H1 (cell line): ENCODE results near the gene FAT3. TPM values are rescaled to one million over a fixed set of nuclear protein-coding genes. Genes with fewer than 3 reads are reported as not detected.

Source experiments
- CTCF ChIA-PET: fragments of 300-600 bp; sonication (Branson Sonifier 250); formaldehyde crosslinking; loops from one replicate; lab custom pipeline; 2021; ENCODE audit not compliant: partially characterized antibody; lab: Charles Lee
- POLR2A ChIA-PET: fragments of 300-600 bp; sonication (Branson Sonifier 250); formaldehyde crosslinking; loops from one replicate; lab custom pipeline; 2021; ENCODE audit warnings: inconsistent platforms; ENCODE audit not compliant: partially characterized antibody; lab: Charles Lee
- DNase-seq, 2 experiments: peaks; one replicate each; pipeline versions ENCODE4 v3.0.0 to v3.0.0-alpha.2; 2010 to 2022; ENCODE audit warnings: low spot score in 2 of 2, low read depth in 1 of 2, mixed read lengths in 1 of 2
- FAIRE-seq: peaks from 2 replicates; lab custom pipeline; 2011; peaks lifted over from hg19 to GRCh38; lab: Jason Lieb, UNC
- H2AFZ ChIP-seq: 2 replicates; pipeline ENCODE4 v1.8.1; 2012; ENCODE audit warnings: low read length, inconsistent platforms
- H2AK5ac ChIP-seq: 2 replicates; pipeline ENCODE4 v1.6.1; 2013; ENCODE audit warnings: low read depth, low read length
- H2BK120ac ChIP-seq: replicated peaks from 2 replicates; pipeline ENCODE3; 2013; ENCODE audit warnings: low read depth, low read length, inconsistent platforms
- H2BK12ac ChIP-seq: 2 replicates; pipeline ENCODE4 v1.6.1; 2013; ENCODE audit warnings: low read depth, low read length
- H2BK15ac ChIP-seq: 2 replicates; pipeline ENCODE4 v1.6.1; 2013; ENCODE audit warnings: low read length
- H2BK20ac ChIP-seq: 2 replicates; pipeline ENCODE4 v1.6.1; 2013; ENCODE audit warnings: low read length
- H2BK5ac ChIP-seq: 2 replicates; pipeline ENCODE4 v1.6.1; 2013; ENCODE audit warnings: low read depth, low read length
- H3K14ac ChIP-seq: 2 replicates; pipeline ENCODE4 v1.6.1; 2013; ENCODE audit warnings: inconsistent platforms; ENCODE audit not compliant: insufficient read length
- H3K18ac ChIP-seq: 2 replicates; pipeline ENCODE4 v1.6.1; 2013; ENCODE audit warnings: low read length; ENCODE audit errors: extremely low read depth
- H3K23ac ChIP-seq: 2 replicates; pipeline ENCODE4 v1.6.1; 2013; ENCODE audit warnings: inconsistent platforms; ENCODE audit not compliant: insufficient read length
- H3K23me2 ChIP-seq: 2 replicates; pipeline ENCODE4 v1.6.1; 2013; ENCODE audit warnings: low read depth, low read length
- H3K27ac ChIP-seq: 2 replicates; pipeline ENCODE4 v1.6.1; 2011; ENCODE audit warnings: low read depth, low read length, inconsistent platforms
- H3K27me3 ChIP-seq, 4 experiments: replicated peaks in 1 of 4; 1 replicate in 1 of 4; 2 replicates in 3 of 4; pipeline versions ENCODE4 v1.6.1 to v1.8.1; 2011 to 2013; ENCODE audit warnings: low read length in 3 of 4, mild to moderate bottlenecking in 3 of 4, inconsistent platforms in 2 of 4, mixed read lengths in 2 of 4, moderate library complexity in 1 of 4; ENCODE audit not compliant: control insufficient read depth in 3 of 4, insufficient read depth in 3 of 4; ENCODE audit errors: extremely low read depth in 1 of 4
- H3K36me3 ChIP-seq, 4 experiments: 2 replicates each; pipeline versions ENCODE4 v1.6.1 to v1.8.1; 2011 to 2013; ENCODE audit warnings: mild to moderate bottlenecking in 4 of 4, low read length in 3 of 4, moderate library complexity in 2 of 4, control low read depth in 1 of 4, inconsistent platforms in 1 of 4; ENCODE audit not compliant: insufficient read depth in 4 of 4, control insufficient read depth in 2 of 4
- H3K4ac ChIP-seq: replicated peaks from 2 replicates; pipeline ENCODE3; 2013; ENCODE audit warnings: low read length, low read depth, mixed read lengths, inconsistent platforms; ENCODE audit not compliant: insufficient read length
- H3K4me1 ChIP-seq, 4 experiments: replicated peaks in 1 of 4; 1 replicate in 1 of 4; 2 replicates in 3 of 4; pipeline versions ENCODE4 v1.6.1 to v1.8.1; 2011 to 2013; ENCODE audit warnings: low read length in 3 of 4, inconsistent platforms in 2 of 4, mixed read lengths in 1 of 4; ENCODE audit not compliant: insufficient read depth in 4 of 4, control insufficient read depth in 3 of 4
- H3K4me2 ChIP-seq, 2 experiments: 2 replicates each; pipeline versions ENCODE4 v1.6.1 to v1.8.1; 2011 to 2013; ENCODE audit warnings: low read depth in 2 of 2, low read length in 2 of 2, control low read depth in 1 of 2, inconsistent platforms in 1 of 2, mild to moderate bottlenecking in 1 of 2; ENCODE audit not compliant: insufficient read depth in 1 of 2
- H3K4me3 ChIP-seq, 4 experiments: fragments of 200-600, 300-600 bp in 1 of 4; sonication (generic), shearing (Covaris generic), sonication (Bioruptor Twin) in 1 of 4; 2 replicates each; pipeline versions ENCODE4 v1.5.1 to v1.8.1; 2011 to 2016; ENCODE audit warnings: low read length in 4 of 4, low read depth in 3 of 4, control low read depth in 2 of 4, inconsistent platforms in 2 of 4, mild to moderate bottlenecking in 2 of 4, mixed read lengths in 1 of 4, moderate library complexity in 1 of 4; ENCODE audit not compliant: insufficient read depth in 2 of 4; ENCODE audit errors: extremely low read depth in 1 of 4
- H3K56ac ChIP-seq: replicated peaks from 2 replicates; pipeline ENCODE3; 2013; ENCODE audit warnings: low read depth, mild to moderate bottlenecking, mixed read lengths, low read length, inconsistent platforms; ENCODE audit not compliant: insufficient read length
- H3K79me1 ChIP-seq: 2 replicates; pipeline ENCODE4 v1.6.1; 2013; ENCODE audit warnings: low read depth, low read length, control low read depth
- H3K79me2 ChIP-seq, 2 experiments: 2 replicates each; pipeline versions ENCODE4 v1.6.1 to v1.8.1; 2012 to 2013; ENCODE audit warnings: low read length in 2 of 2, mild to moderate bottlenecking in 2 of 2, inconsistent platforms in 1 of 2; ENCODE audit not compliant: insufficient read depth in 2 of 2, control insufficient read depth in 1 of 2
- H3K9ac ChIP-seq, 4 experiments: replicated peaks in 1 of 4; 1 replicate in 1 of 4; 2 replicates in 3 of 4; pipeline versions ENCODE4 v1.6.1 to v1.8.1; 2011 to 2013; ENCODE audit warnings: low read depth in 3 of 4, low read length in 3 of 4, control low read depth in 2 of 4, mild to moderate bottlenecking in 2 of 4, moderate library complexity in 2 of 4, inconsistent platforms in 1 of 4; ENCODE audit errors: extremely low read depth in 1 of 4
- H3K9me3 ChIP-seq, 2 experiments: 2 replicates each; pipeline versions ENCODE4 v1.6.1 to v1.8.1; 2012 to 2013; ENCODE audit warnings: mild to moderate bottlenecking in 2 of 2, moderate library complexity in 2 of 2, control low read depth in 1 of 2, inconsistent platforms in 1 of 2, low read depth in 1 of 2, low read length in 1 of 2, mixed read lengths in 1 of 2; ENCODE audit not compliant: insufficient read depth in 2 of 2
- H4K20me1 ChIP-seq, 2 experiments: replicated peaks in 1 of 2; 2 replicates each; pipeline versions ENCODE3 to v1.8.1; 2011 to 2013; ENCODE audit warnings: inconsistent platforms in 2 of 2, low read length in 2 of 2, mild to moderate bottlenecking in 1 of 2; ENCODE audit not compliant: insufficient read depth in 2 of 2, control insufficient read depth in 1 of 2
- H4K5ac ChIP-seq: 2 replicates; pipeline ENCODE4 v1.6.1; 2013; ENCODE audit warnings: low read length, low read depth, mixed read lengths, inconsistent platforms; ENCODE audit not compliant: insufficient read length
- H4K8ac ChIP-seq: 2 replicates; pipeline ENCODE4 v1.8.0; 2013; ENCODE audit warnings: mild to moderate bottlenecking, moderate library complexity, low read length, inconsistent platforms; ENCODE audit not compliant: insufficient read depth; ENCODE audit errors: extremely low read depth
- H4K91ac ChIP-seq: replicated peaks from 2 replicates; pipeline ENCODE3; 2013; ENCODE audit warnings: low read length, mixed read lengths, inconsistent platforms; ENCODE audit not compliant: insufficient read length
- ATF2 ChIP-seq: IDR thresholded peaks from 2 replicates; pipeline ENCODE4 v1.6.1; 2012; ENCODE audit warnings: low read length, inconsistent platforms
- ATF3 ChIP-seq: IDR thresholded peaks from 2 replicates; pipeline ENCODE4 v1.6.1; 2011; ENCODE audit warnings: low read depth, mild to moderate bottlenecking, low read length; ENCODE audit not compliant: insufficient read depth
- BACH1 ChIP-seq: IDR thresholded peaks from 2 replicates; pipeline ENCODE4 v1.6.1; 2012; ENCODE audit warnings: low read length, improper control_type of control experiment
- BRCA1 ChIP-seq: IDR thresholded peaks from 2 replicates; pipeline ENCODE4 v1.6.1; 2012; ENCODE audit warnings: low read depth, low read length, improper control_type of control experiment
- CHD1 ChIP-seq: IDR thresholded peaks from 2 replicates; pipeline ENCODE4 v1.6.1; 2012; ENCODE audit warnings: low read depth, low read length, improper control_type of control experiment
- CTBP2 ChIP-seq: IDR thresholded peaks from 2 replicates; pipeline ENCODE4 v1.7.0; 2011; ENCODE audit warnings: borderline replicate concordance, mild to moderate bottlenecking, moderate library complexity, mixed read lengths, low read length; ENCODE audit not compliant: insufficient read depth, insufficient read length
- FOSL1 ChIP-seq: IDR thresholded peaks from 2 replicates; pipeline ENCODE4 v1.6.1; 2011; ENCODE audit warnings: mild to moderate bottlenecking, low read depth, low read length, moderate library complexity; ENCODE audit not compliant: insufficient read depth
- MAFK ChIP-seq: IDR thresholded peaks from 2 replicates; pipeline ENCODE4 v1.6.1; 2012; ENCODE audit warnings: low read depth, mild to moderate bottlenecking, improper control_type of control experiment, low read length
- MAX ChIP-seq: IDR thresholded peaks from 2 replicates; pipeline ENCODE4 v1.6.1; 2012; ENCODE audit warnings: inconsistent platforms
- NRF1 ChIP-seq: IDR thresholded peaks from 2 replicates; pipeline ENCODE4 v1.6.1; 2011; ENCODE audit warnings: mild to moderate bottlenecking, low read depth, low read length, improper control_type of control experiment
- SP4 ChIP-seq: IDR thresholded peaks from 2 replicates; pipeline ENCODE4 v1.6.1; 2012; ENCODE audit warnings: low read length, inconsistent platforms
- TBP ChIP-seq: IDR thresholded peaks from 2 replicates; pipeline ENCODE4 v1.6.1; 2011; ENCODE audit warnings: low read depth, low read length, improper control_type of control experiment
- WGBS, 2 experiments: shearing (Covaris generic) in 1 of 2; methylation state at CpG; one replicate each; pipeline versions ENCODE4 v1.1.6 to v1.1.7; 2013 to 2015; ENCODE audit warnings: low lambda C conversion rate in 2 of 2, mixed read lengths in 2 of 2, inconsistent platforms in 1 of 2, low coverage in 1 of 2, missing lambda C conversion rate in 1 of 2; ENCODE audit not compliant: insufficient replicate concordance in 2 of 2, insufficient coverage in 1 of 2, insufficient read length in 1 of 2; ENCODE audit errors: extremely low coverage in 1 of 2, missing lambda C conversion rate in 1 of 2; 5-methylcytosine and 5-hydroxymethylcytosine counted together
- polyA plus RNA-seq, 7 experiments: library from polyadenylated mRNA; depleted of rRNA in 3 of 7; stranded (reverse) in 5 of 7; unstranded in 2 of 7; fragments of >200 nt in 5 of 7; fragments of 200-250 nt in 2 of 7; gene quantifications; 1 replicate in 5 of 7; 2 replicates in 1 of 7; 4 replicates in 1 of 7; pipeline versions ENCODE4 v1.2.1 to v1.2.3, GENCODE V29; 2011 to 2013; ENCODE audit warnings: missing spikeins in 2 of 7, mixed read lengths in 2 of 7
- total RNA-seq: library from RNA; stranded (reverse); fragmentation: NEBNext Ultra II Directional; extraction: Animal tissue kit (Norgen Biotek cat#: 25700); gene quantifications from 2 replicates; pipeline ENCODE4 v1.2.1, GENCODE V29; 2021

FAT3 gene
- total and polyA plus RNA-seq, 2 of the 8 experiments (the other 6 are each of a cell fraction or from before 2014, with no cell fraction given) = 7.2 to 18.4 TPM

- no peak overlapping the region for H3K4me2 ChIP-seq
- no peaks in the 10 kb centered on the region for H3K27me3 ChIP-seq
- H3K9me3 ChIP-seq = no peaks in the 10 kb centered on the region
- no peaks in the 10 kb centered on the region for H3K23me2 ChIP-seq
- H2AK5ac ChIP-seq = no peak overlapping the region
- DNase-seq (no peak), FAIRE-seq (no peak)
- H3K79me2 ChIP-seq = peaks cover 0 to 3% of the 10 kb centered on the region in 2 experiments; a peak in 1 of 4 replicates
- H3K14ac ChIP-seq = no peak overlapping the region
- H3K9ac ChIP-seq = no peak overlapping the region
- H4K5ac ChIP-seq = no peak overlapping the region
- H2BK15ac ChIP-seq = no peak overlapping the region
- H3K27ac ChIP-seq = no peak overlapping the region
- no peak overlapping the region for H4K91ac ChIP-seq
- no peaks in the 10 kb centered on the region for H4K20me1 ChIP-seq
- no peak overlapping the region for H2BK12ac ChIP-seq
- no peak overlapping the region for H2BK120ac ChIP-seq
- no peak overlapping the region for H4K8ac ChIP-seq
- H3K36me3 ChIP-seq = no peaks in the 10 kb centered on the region
- no peak overlapping the region for H3K56ac ChIP-seq
- no peaks in the 10 kb centered on the region for H3K79me1 ChIP-seq
- ChIA-PET POLR2A (interaction anchor here (1.3 to 1.5 kb wide), 2 partner anchors 10 to 16 kb away, joined by 4 read pairs; no protein-coding TSS in a partner anchor), CTCF (interaction anchor here (0.7 to 1.7 kb wide), 4 partner anchors 10 to 126 kb away, joined by 3 to 5 read pairs (median 4); no protein-coding TSS in a partner anchor)
- H3K4me3 ChIP-seq = no peak overlapping the region
- WGBS, 2 experiments = 95% methylated on average over 2 of the region's 2 CpGs; no CpG with 5 or more reads in 1 of the 2 experiments
- no peak overlapping the region for H3K4ac ChIP-seq
- H3K4me1 ChIP-seq = peaks cover 5 to 12% (median 7%) of the 10 kb centered on the region in 4 experiments; a peak in 6 of 7 replicates
- no peak overlapping the region for H3K18ac ChIP-seq
- no peak overlapping the region for H3K23ac ChIP-seq
- no peak overlapping the region for H2BK5ac ChIP-seq
- H2BK20ac ChIP-seq = no peak overlapping the region
- H2AFZ ChIP-seq = no peak overlapping the region
- TF ChIP-seq BRCA1 (no peak), MAFK (no peak), BACH1 (no peak), ATF2 (no peak), CHD1 (no peak), FOSL1 (no peak), TBP (no peak), MAX (no peak), CTBP2 (no peak), SP4 (no peak), ATF3 (no peak), NRF1 (no peak)
Measured at GRCh38 chr11:92269841-92270240, 45.2 kb downstream of the FAT3 start.
